Caco-2 (cell line): ENCODE measurements around the gene PRLR. TPM values are rescaled to one million over a fixed set of nuclear protein-coding genes. Genes with fewer than 3 reads are reported as not detected.
A peak's percentile ranks its signal among the peaks of the same experiment; 100 is the strongest.

ENCODE experiments used
- BruUV-seq: library from RNA; stranded (reverse); fragments of 400-500 nt; replicated peaks from 2 replicates; lab custom pipeline; 2021; lab: Mats Ljungman, UMichigan
- CTCF ChIA-PET: fragments of 300-600 bp; sonication (Branson Sonifier 250); formaldehyde crosslinking; loops from one replicate; lab custom pipeline; 2022; ENCODE audit warnings: antibody characterized with exemption; lab: Charles Lee
- POLR2A ChIA-PET: fragments of 300-600 bp; sonication (Branson Sonifier 250); formaldehyde crosslinking; loops from one replicate; lab custom pipeline; 2022; ENCODE audit warnings: antibody characterized with exemption; lab: Charles Lee
- DNase-seq, 2 experiments: peaks; one replicate each; pipeline versions ENCODE4 v3.0.0 to v3.0.0-alpha.2; 2020 to 2022
- H3K27me3 ChIP-seq: replicated peaks from 2 replicates; pipeline ENCODE4 v1.6.0; 2011; ENCODE audit warnings: low read length; ENCODE audit not compliant: control insufficient read depth, insufficient read depth
- H3K36me3 ChIP-seq: 2 replicates; pipeline ENCODE4 v1.5.1; 2011; ENCODE audit warnings: low read length; ENCODE audit not compliant: control insufficient read depth, insufficient read depth
- H3K4me1 ChIP-seq: fragments of 250-450 bp; sonication (Bioruptor Pico); 2 replicates; pipeline ENCODE4 v1.5.1; 2020; ENCODE audit warnings: mild to moderate bottlenecking
- H3K4me3 ChIP-seq: 2 replicates; pipeline ENCODE4 v1.5.1; 2011; ENCODE audit warnings: low read depth, mild to moderate bottlenecking, control low read depth, low read length
- H3K9me3 ChIP-seq: fragments of 250-450 bp; sonication (Bioruptor Pico); 2 replicates; pipeline ENCODE4 v1.5.1; 2020; ENCODE audit warnings: mild to moderate bottlenecking, moderate library complexity
- H3K27ac Mint-ChIP-seq: one replicate; pipeline ENCODE4 v1.8.0; 2022; ENCODE audit warnings: mixed read lengths; ENCODE audit not compliant: unreplicated experiment
- H3K27me3 Mint-ChIP-seq: one replicate; pipeline ENCODE4 v1.8.0; 2022; ENCODE audit warnings: mixed read lengths; ENCODE audit not compliant: insufficient read depth, unreplicated experiment
- H3K36me3 Mint-ChIP-seq: one replicate; pipeline ENCODE4 v1.8.0; 2022; ENCODE audit warnings: mild to moderate bottlenecking, mixed read lengths; ENCODE audit not compliant: insufficient read depth, unreplicated experiment
- H3K4me1 Mint-ChIP-seq: one replicate; pipeline ENCODE4 v1.8.0; 2022; ENCODE audit warnings: low read depth, mixed read lengths; ENCODE audit not compliant: unreplicated experiment
- H3K4me3 Mint-ChIP-seq: one replicate; pipeline ENCODE4 v1.8.0; 2022; ENCODE audit warnings: mild to moderate bottlenecking, moderate library complexity, mixed read lengths; ENCODE audit not compliant: unreplicated experiment
- H3K9me3 Mint-ChIP-seq: one replicate; pipeline ENCODE4 v1.8.0; 2022; ENCODE audit warnings: mixed read lengths; ENCODE audit not compliant: unreplicated experiment
- CTCF ChIP-seq, 2 experiments: fragments of 200-600 bp in 1 of 2; IDR thresholded peaks; 1 replicate in 1 of 2; 2 replicates in 1 of 2; pipeline versions ENCODE4 v1.5.1 to v1.8.0; 2011 to 2022; ENCODE audit warnings: antibody characterized with exemption in 1 of 2, control low read depth in 1 of 2, inconsistent platforms in 1 of 2, low read depth in 1 of 2, low read length in 1 of 2, mild to moderate bottlenecking in 1 of 2, moderate library complexity in 1 of 2; ENCODE audit not compliant: insufficient read depth in 1 of 2, severe bottlenecking in 1 of 2, unreplicated experiment in 1 of 2
- intact Hi-C: fragments of 100-400 bp; cut with micrococcal nuclease; formaldehyde crosslinking; loops from one replicate; pipeline ENCODE4 v1.10.0; 2022; ENCODE audit not compliant: unreplicated experiment
- total RNA-seq: library from RNA; stranded (reverse); gene quantifications from 2 replicates; pipeline ENCODE4 v1.2.3, GENCODE V29; 2022

Gene PRLR
- total RNA-seq, 1 experiment from 2014 or later, result 2.3 TPM

GRCh38 chr5:35182910-35183535 is 47.3 kb downstream of the PRLR start:
- no peaks in the 10 kb centered on the region for H3K27me3 ChIP-seq
- intact Hi-C loops, result loop anchor here (1.0 to 5.0 kb wide), 3 partner anchors 48 to 151 kb away; no protein-coding TSS in a partner anchor

GRCh38 chr5:35182486-35182885 is 47.8 kb downstream of the PRLR start:
- DNase-seq, result no peak
- ChIA-PET POLR2A (no interaction called here), CTCF (interaction anchor here (0.6 kb wide), 1 partner anchor 1203 kb away, joined by 3 read pairs; no protein-coding TSS in a partner anchor)
- no peak overlapping the region for H3K4me3 Mint-ChIP-seq
- Histone ChIP-seq H3K4me3 (no peak overlapping the region), H3K36me3 (no peaks in the 10 kb centered on the region), H3K27me3 (no peaks in the 10 kb centered on the region), H3K4me1 (0 out of 2 replicates have a peak, but pooled peaks cover 4% of the 10 kb centered on the region), H3K9me3 (no peaks in the 10 kb centered on the region)
- intact Hi-C loops, result loop anchor here (2.0 to 5.0 kb wide), 2 partner anchors 48 to 150 kb away; no protein-coding TSS in a partner anchor
- no peaks in the 10 kb centered on the region for H3K27me3 Mint-ChIP-seq
- BruUV-seq, result no TSS peak
- H3K9me3 Mint-ChIP-seq, result no peaks in the 10 kb centered on the region
- H3K36me3 Mint-ChIP-seq, result no peaks in the 10 kb centered on the region
- H3K4me1 Mint-ChIP-seq, result peaks cover 6% of the 10 kb centered on the region
- TF ChIP-seq CTCF (IDR thresholded peaks at IDR 0.05; ENCODE audit: insufficient read depth in 1 of 2, low read depth in 1 of 2, low read length in 1 of 2, severe bottlenecking in 1 of 2, unreplicated experiment in 1 of 2), result no peak
- H3K27ac Mint-ChIP-seq, result no peak overlapping the region

More at GRCh38 chr5:35182910-35183535, 47.3 kb downstream of the PRLR start:
- Mint-ChIP-seq H3K27me3 (no peaks in the 10 kb centered on the region), H3K4me3 (no peak overlapping the region), H3K36me3 (no peaks in the 10 kb centered on the region), H3K9me3 (no peaks in the 10 kb centered on the region), H3K4me1 (peaks cover 6% of the 10 kb centered on the region), H3K27ac (no peak overlapping the region)
- peak; percentile 40 to 71 for TF ChIP-seq CTCF (IDR thresholded peaks at IDR 0.05; ENCODE audit: insufficient read depth in 1 of 2, low read depth in 1 of 2, low read length in 1 of 2, severe bottlenecking in 1 of 2, unreplicated experiment in 1 of 2)
- peaks cover 7% of the 10 kb centered on the region; the same call in 1 of the 2 replicates for H3K4me1 ChIP-seq
- no peaks in the 10 kb centered on the region for H3K9me3 ChIP-seq
- peak; percentile 62 to 67 for DNase-seq
- no TSS peak for BruUV-seq
- no peak overlapping the region for H3K4me3 ChIP-seq
- CTCF ChIA-PET, result no interaction called here
- no peaks in the 10 kb centered on the region for H3K36me3 ChIP-seq
- POLR2A ChIA-PET, result no interaction called here

GRCh38 chr5:35180046-35180445 is 50.2 kb downstream of the PRLR start:
- ChIA-PET POLR2A (no interaction called here), CTCF (no interaction called here)
- H3K4me3 ChIP-seq, result no peak overlapping the region
- Mint-ChIP-seq H3K9me3 (peaks cover 7% of the 10 kb centered on the region), H3K27me3 (no peaks in the 10 kb centered on the region), H3K27ac (no peak overlapping the region), H3K4me1 (no peaks in the 10 kb centered on the region), H3K4me3 (no peak overlapping the region), H3K36me3 (no peaks in the 10 kb centered on the region)
- DNase-seq, result no peak
- no peaks in the 10 kb centered on the region for H3K36me3 ChIP-seq
- H3K27me3 ChIP-seq, result no peaks in the 10 kb centered on the region
- peaks cover 8% of the 10 kb centered on the region for H3K4me1 ChIP-seq
- intact Hi-C loops, result loop anchor here (5.0 kb wide), 1 partner anchor 148 kb away; no protein-coding TSS in a partner anchor
- no TSS peak for BruUV-seq
- TF ChIP-seq CTCF (IDR thresholded peaks at IDR 0.05; ENCODE audit: insufficient read depth in 1 of 2, low read depth in 1 of 2, low read length in 1 of 2, severe bottlenecking in 1 of 2, unreplicated experiment in 1 of 2), result no peak
- H3K9me3 ChIP-seq, result no peaks in the 10 kb centered on the region
